HL-60 (cell line): ENCODE measurements around the gene AFAP1L1.

Experiments used
- DNase-seq, 2 experiments: peaks; one replicate each; pipeline ENCODE4 v3.0.0-alpha.2; 2010 to 2020; ENCODE audit warnings: low read depth in 1 of 2, low spot score in 1 of 2
- H3K27ac ChIP-seq: fragments of 250-450 bp; sonication (Bioruptor Pico); replicated peaks from 2 replicates; pipeline ENCODE4 v1.5.1; 2020; ENCODE audit warnings: mild to moderate bottlenecking, moderate library complexity
- H3K27me3 ChIP-seq: fragments of 250-450 bp; sonication (Bioruptor Pico); 2 replicates; pipeline ENCODE4 v1.5.1; 2021; ENCODE audit warnings: mild to moderate bottlenecking, moderate library complexity; ENCODE audit not compliant: insufficient read depth, poor library complexity, severe bottlenecking
- H3K4me3 ChIP-seq: replicated peaks from 2 replicates; pipeline ENCODE4 v1.5.1; 2011; ENCODE audit warnings: mild to moderate bottlenecking, control low read depth, low read length; ENCODE audit not compliant: insufficient read depth
- GABPA ChIP-seq: IDR thresholded peaks from 2 replicates; pipeline ENCODE4 v1.6.1; 2012; ENCODE audit warnings: low read depth
- POLR2AphosphoS5 ChIP-seq: IDR thresholded peaks from 2 replicates; pipeline ENCODE4 v1.6.1; 2012; ENCODE audit warnings: low read depth
- REST ChIP-seq: IDR thresholded peaks from 2 replicates; pipeline ENCODE4 v1.6.1; 2012; ENCODE audit warnings: low read depth; ENCODE audit not compliant: insufficient replicate concordance
- SPI1 ChIP-seq: IDR thresholded peaks from 2 replicates; pipeline ENCODE4 v1.6.1; 2012; ENCODE audit warnings: low read depth, mild to moderate bottlenecking, borderline replicate concordance
- TF ChIP-seq, protein P1 (sequence below): IDR thresholded peaks from one replicate; pipeline ENCODE4 v1.5.1; 2011; ENCODE audit warnings: low read length, control low read depth, inconsistent platforms; ENCODE audit not compliant: insufficient read depth

Gene AFAP1L1

DNA sequence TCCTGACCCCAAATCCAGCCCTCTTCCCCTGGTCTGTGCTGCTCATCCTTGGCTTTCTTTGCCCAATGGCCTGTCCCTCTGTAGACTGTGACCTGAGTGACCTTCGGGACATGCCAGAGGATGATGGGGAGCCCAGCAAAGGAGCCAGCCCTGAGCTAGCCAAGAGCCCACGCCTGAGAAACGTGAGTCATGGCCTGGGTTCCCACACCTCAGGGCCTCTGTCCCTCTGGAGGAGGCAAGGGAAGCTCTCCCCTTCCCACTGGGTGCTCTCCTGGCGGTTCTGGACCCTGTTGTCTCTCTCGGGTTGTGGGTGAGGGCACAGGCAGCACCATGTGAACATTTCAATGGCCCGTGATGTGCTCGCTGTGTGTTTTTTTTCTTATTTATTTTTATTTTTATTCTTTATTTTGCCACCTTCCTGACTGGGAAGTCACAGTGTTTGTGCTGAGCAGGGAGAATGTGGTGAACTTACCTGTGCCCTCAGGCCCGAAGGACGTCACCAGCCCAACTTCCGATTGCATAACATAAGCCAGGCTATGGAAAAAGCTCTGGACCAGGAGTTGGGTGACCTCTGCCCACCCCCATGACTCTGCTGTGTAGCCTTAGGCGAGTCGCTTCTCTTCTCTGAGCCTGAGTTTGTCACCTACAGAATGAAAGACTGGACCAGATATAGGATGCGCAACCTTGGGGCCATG is 29.5 kb downstream of the AFAP1L1 start:
- no peak for DNase-seq
- TF ChIP-seq GABPA (no peak), POLR2AphosphoS5 (no peak), SPI1 (no peak), REST (no peak)
- TF ChIP-seq, protein P1, sequence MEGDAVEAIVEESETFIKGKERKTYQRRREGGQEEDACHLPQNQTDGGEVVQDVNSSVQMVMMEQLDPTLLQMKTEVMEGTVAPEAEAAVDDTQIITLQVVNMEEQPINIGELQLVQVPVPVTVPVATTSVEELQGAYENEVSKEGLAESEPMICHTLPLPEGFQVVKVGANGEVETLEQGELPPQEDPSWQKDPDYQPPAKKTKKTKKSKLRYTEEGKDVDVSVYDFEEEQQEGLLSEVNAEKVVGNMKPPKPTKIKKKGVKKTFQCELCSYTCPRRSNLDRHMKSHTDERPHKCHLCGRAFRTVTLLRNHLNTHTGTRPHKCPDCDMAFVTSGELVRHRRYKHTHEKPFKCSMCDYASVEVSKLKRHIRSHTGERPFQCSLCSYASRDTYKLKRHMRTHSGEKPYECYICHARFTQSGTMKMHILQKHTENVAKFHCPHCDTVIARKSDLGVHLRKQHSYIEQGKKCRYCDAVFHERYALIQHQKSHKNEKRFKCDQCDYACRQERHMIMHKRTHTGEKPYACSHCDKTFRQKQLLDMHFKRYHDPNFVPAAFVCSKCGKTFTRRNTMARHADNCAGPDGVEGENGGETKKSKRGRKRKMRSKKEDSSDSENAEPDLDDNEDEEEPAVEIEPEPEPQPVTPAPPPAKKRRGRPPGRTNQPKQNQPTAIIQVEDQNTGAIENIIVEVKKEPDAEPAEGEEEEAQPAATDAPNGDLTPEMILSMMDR: no peak
- Histone ChIP-seq H3K4me3 (no peak overlapping the region), H3K27ac (no peak overlapping the region), H3K27me3 (peaks cover 21% of the 10 kb centered on the region)

DNA sequence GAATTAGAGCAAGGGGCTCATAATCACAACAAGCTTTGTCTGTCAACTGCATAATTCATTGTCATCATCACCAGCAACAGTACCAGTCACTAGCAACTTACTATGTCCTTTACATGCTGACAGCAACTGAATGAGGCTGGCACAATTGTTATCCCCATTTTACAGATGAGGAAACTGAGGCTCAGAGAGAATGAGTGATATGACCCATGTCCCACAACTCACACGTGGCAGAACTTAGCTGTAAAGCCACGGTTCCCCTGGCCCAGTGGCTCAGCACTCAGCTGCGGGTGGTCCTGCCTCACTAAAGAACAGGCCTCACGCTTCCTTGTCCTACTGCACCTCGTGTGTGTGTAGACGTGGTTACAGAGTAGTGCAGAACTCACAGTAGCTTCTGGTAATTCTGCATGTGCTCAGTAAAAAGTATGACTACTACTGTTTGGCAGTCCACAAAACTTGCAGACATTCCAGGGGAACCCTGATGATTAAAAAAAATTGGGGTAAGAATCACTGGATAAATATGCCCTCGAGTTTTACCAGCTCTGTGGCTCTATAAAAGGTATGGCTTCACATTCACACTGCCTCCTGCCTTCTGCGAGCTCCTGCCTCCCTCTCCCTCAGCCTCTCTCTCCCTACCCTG is 30.2 kb downstream of the AFAP1L1 start:
- no peak for DNase-seq
- Histone ChIP-seq H3K4me3 (no peak overlapping the region), H3K27me3 (peaks cover 19% of the 10 kb centered on the region), H3K27ac (no peak overlapping the region)
- no peak for TF ChIP-seq GABPA
- no peak for TF ChIP-seq SPI1
- no peak for TF ChIP-seq REST
- TF ChIP-seq, protein P1: no peak
- TF ChIP-seq POLR2AphosphoS5: no peak

DNA sequence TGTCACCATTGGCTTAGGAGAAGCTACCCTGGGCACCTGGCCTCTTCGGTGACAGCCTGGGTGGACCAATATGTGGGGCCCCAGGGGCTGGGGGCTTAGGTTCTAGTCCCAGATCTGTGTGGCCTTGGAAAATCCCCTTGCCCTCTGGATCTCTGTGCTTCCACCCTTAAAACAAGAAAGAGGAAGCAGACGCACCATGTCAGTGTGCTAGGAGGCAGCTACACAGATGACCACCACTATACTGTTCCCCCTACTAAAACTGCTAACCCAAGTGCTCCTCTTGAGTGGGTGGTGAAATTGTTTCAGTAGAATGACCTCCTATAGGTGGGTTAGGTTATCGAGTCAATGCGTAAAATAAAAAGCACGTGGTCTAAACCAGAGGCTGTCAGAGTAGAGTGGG is 31.0 kb downstream of the AFAP1L1 start:
- TF ChIP-seq GABPA (no peak), REST (no peak), POLR2AphosphoS5 (no peak), SPI1 (no peak)
- TF ChIP-seq, protein P1: no peak
- H3K27me3 ChIP-seq: peaks cover 19% of the 10 kb centered on the region
- no peak overlapping the region for H3K4me3 ChIP-seq
- DNase-seq: no peak
- H3K27ac ChIP-seq: no peak overlapping the region
